NCI-H1417 (cell line): ENCODE measurements around the gene UGT1A4.
"Not testable (repeated sequence)": the region's sequence is repeated elsewhere in the genome, so short reads cannot be mapped to it uniquely, and the experiment has no call there.

Experiments used
- DNase-seq, 3 experiments: peaks; one replicate each; lab custom pipeline; 2025; lab: John Stamatoyannopoulos, UW

The UGT1A4 gene

GRCh38 chr2:233700028-233700635, 18.4 kb upstream of the UGT1A4 start:
- DNase-seq, result no peak

GRCh38 chr2:233700842-233701241, 17.7 kb upstream of the UGT1A4 start:
- not testable (repeated sequence) for DNase-seq

- no peak for DNase-seq
These were observed 16.3 kb upstream of the UGT1A4 start for GRCh38 chr2:233702238-233702637.

GRCh38 chr2:233705911-233706506, 12.5 kb upstream of the UGT1A4 start:
- no peak for DNase-seq

- no peak for DNase-seq
These were observed 11.8 kb upstream of the UGT1A4 start for GRCh38 chr2:233706720-233707119.

- no peak for DNase-seq
These were observed 10.4 kb upstream of the UGT1A4 start for GRCh38 chr2:233707940-233708644.

- DNase-seq, result no peak
These were observed 9.6 kb upstream of the UGT1A4 start for GRCh38 chr2:233708942-233709341.

GRCh38 chr2:233711312-233712008, 7.1 kb upstream of the UGT1A4 start:
- DNase-seq, result peak; percentile 41 to 79 (median 54)

GRCh38 chr2:233712611-233713261, 5.8 kb upstream of the UGT1A4 start, which contains the start of gene UGT1A5:
Gene UGT1A5 (plus strand): TSS chr2:233712907. CDS start chr2:233712992, 85 bp downstream.
- DNase-seq, result no peak

GRCh38 chr2:233713262-233713615, 5.3 kb upstream of the UGT1A4 start:
- DNase-seq, result no peak

- DNase-seq, result no peak
These were observed 4.4 kb upstream of the UGT1A4 start for GRCh38 chr2:233714121-233714520.

GRCh38 chr2:233728723-233729301, 10.3 kb downstream of the UGT1A4 start, which contains the start of gene UGT1A3:
Gene UGT1A3 (plus strand): TSS chr2:233729042. CDS start chr2:233729127, 85 bp downstream.
- no peak for DNase-seq

GRCh38 chr2:233736868-233737653, 18.5 kb downstream of the UGT1A4 start:
- peak in 1 of 3 experiments; percentile 14 for DNase-seq

- DNase-seq, result no peak
These were observed 22.3 kb downstream of the UGT1A4 start for GRCh38 chr2:233740870-233741269.

GRCh38 chr2:233743464-233744259, 25.1 kb downstream of the UGT1A4 start:
- no peak for DNase-seq

GRCh38 chr2:233745073-233745755, 26.7 kb downstream of the UGT1A4 start:
- no peak for DNase-seq

GRCh38 chr2:233745838-233746237, 27.3 kb downstream of the UGT1A4 start:
- DNase-seq, result not testable (repeated sequence)

GRCh38 chr2:233746475-233747282, 28.1 kb downstream of the UGT1A4 start:
- DNase-seq, result no peak

- DNase-seq, result no peak
These were observed 28.7 kb downstream of the UGT1A4 start for GRCh38 chr2:233747283-233747544.
